Activated CD8-positive, alpha-beta memory T cell treated with anti-CD3 and anti-CD28 coated beads for 36 hours (primary cell): ENCODE results near the gene MEX3B. TPM values are rescaled to one million over a fixed set of nuclear protein-coding genes. Genes with fewer than 3 reads are reported as not detected.
"Not testable (repeated sequence)": the region's sequence is repeated elsewhere in the genome, so short reads cannot be mapped to it uniquely, and the experiment has no call there.

Source experiments
- CTCF ChIA-PET: fragments of 350-600 bp; sonication (Branson Sonifier 250); formaldehyde crosslinking; loops from one replicate; lab custom pipeline; 2021; ENCODE audit warnings: antibody characterized with exemption; lab: Charles Lee
- POLR2A ChIA-PET: fragments of 350-600 bp; sonication (Branson Sonifier 250); formaldehyde crosslinking; loops from one replicate; lab custom pipeline; 2021; ENCODE audit warnings: antibody characterized with exemption; lab: Charles Lee
- total RNA-seq, 2 experiments: library from RNA; stranded (reverse); gene quantifications; one replicate each; pipeline ENCODE4 v1.2.3, GENCODE V29; 2021

MEX3B gene
- total RNA-seq, 2 experiments from 2014 or later: 0.51 to 0.52 TPM

- ChIA-PET POLR2A (no interaction called here), CTCF (no interaction called here)
These were observed 27.6 kb downstream of the MEX3B start for GRCh38 chr15:82018201-82018600.

- CTCF ChIA-PET: no interaction called here
- POLR2A ChIA-PET: no interaction called here
These were observed 28.2 kb downstream of the MEX3B start for GRCh38 chr15:82017656-82018055.

- ChIA-PET CTCF (no interaction called here), POLR2A (no interaction called here)
These were observed 30.8 kb downstream of the MEX3B start for GRCh38 chr15:82014989-82015388.

DNA sequence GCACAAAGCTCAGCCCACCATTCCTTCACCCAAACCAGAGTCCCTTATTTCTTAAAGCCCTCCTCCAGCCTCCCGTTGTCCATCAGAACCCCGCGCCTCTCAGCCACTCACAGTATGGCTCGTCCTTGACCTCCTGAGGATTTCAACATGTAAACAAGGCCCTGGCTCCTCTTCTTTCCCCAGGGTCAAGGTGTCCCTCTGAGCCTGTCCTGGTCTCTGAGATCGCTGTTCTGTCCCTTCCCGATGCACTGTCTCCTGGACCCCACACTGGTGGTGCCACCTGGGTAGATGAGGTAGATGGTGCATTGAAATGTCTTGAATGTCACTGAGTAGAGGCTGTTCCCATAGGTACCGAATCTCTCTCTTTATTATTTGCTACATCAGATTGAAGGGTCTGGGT, 32.9 kb downstream of the MEX3B start:
- ChIA-PET POLR2A (no interaction called here), CTCF (no interaction called here)

GRCh38 chr15:82005239-82005638, 40.6 kb downstream of the MEX3B start:
- POLR2A ChIA-PET: no interaction called here
- CTCF ChIA-PET: no interaction called here

- POLR2A ChIA-PET: no interaction called here
- CTCF ChIA-PET: no interaction called here
These were observed 41.9 kb downstream of the MEX3B start for GRCh38 chr15:82003916-82004315.

DNA sequence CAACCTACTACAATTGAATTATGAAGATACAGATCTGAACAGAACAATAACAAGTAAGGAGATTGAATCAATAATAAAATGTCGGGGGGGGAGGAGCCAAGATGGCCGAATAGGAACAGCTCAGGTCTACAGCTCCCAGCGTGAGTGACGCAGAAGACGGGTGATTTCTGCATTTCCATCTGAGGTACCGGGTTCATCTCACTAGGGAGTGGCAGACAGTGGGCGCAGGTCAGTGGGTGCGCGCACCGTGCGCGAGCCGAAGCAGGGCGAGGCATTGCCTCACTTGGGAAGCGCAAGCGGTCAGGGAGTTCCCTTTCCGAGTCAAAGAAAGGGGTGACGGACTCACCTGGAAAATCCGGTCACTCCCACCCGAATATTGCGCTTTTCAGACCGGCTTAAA, 50.7 kb downstream of the MEX3B start:
- CTCF ChIA-PET, POLR2A ChIA-PET: not testable (repeated sequence)

DNA sequence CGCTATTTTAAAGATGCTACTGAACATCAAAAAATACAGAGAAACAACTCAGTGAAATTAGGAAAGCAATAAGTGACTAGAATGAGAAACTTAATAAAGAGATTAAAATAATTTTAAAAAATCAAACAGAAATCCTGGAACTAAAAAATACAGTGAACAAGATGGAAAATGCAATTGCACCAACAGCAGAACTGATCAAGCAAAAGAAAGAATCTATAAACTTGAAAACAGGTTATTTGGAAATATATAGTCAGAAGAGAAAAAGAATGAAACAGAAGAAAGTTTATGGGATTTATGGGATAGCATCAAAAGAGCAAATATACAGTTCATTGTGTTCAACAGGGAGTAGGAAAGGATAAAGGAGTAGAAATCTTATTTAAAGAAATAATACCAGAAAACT, 53.3 kb downstream of the MEX3B start:
- CTCF ChIA-PET: no interaction called here
- POLR2A ChIA-PET: no interaction called here

Other genes with a start within 250 kb of the MEX3B start
- gene EFL1, start 216.7 kb upstream of the MEX3B start, total RNA-seq: 10 to 100 TPM; 23.3 to 24.8 TPM
- 1 to 10 TPM; 1.3 to 1.9 TPM for gene SAXO2, start 216.8 kb upstream of the MEX3B start, total RNA-seq